BLaER1 (cell line): ENCODE data around the gene MARK2.

Experiments
- H3K27ac ChIP-seq: shearing (Covaris generic); formaldehyde crosslinking; 2 replicates; pipeline ENCODE4 v1.8.1; 2022
- H3K27me3 ChIP-seq: shearing (Covaris generic); formaldehyde crosslinking; 2 replicates; pipeline ENCODE4 v1.8.1; 2022
- H3K36me3 ChIP-seq: shearing (Covaris generic); formaldehyde crosslinking; 2 replicates; pipeline ENCODE4 v1.8.1; 2022
- H3K4me1 ChIP-seq: shearing (Covaris generic); formaldehyde crosslinking; 2 replicates; pipeline ENCODE4 v1.8.1; 2022
- H3K4me2 ChIP-seq: shearing (Covaris generic); formaldehyde crosslinking; 2 replicates; pipeline ENCODE4 v1.8.1; 2022
- H3K4me3 ChIP-seq: shearing (Covaris generic); formaldehyde crosslinking; 2 replicates; pipeline ENCODE4 v1.8.1; 2022
- H3K9ac ChIP-seq: shearing (Covaris generic); formaldehyde crosslinking; 2 replicates; pipeline ENCODE4 v1.8.1; 2022
- H3K9me3 ChIP-seq: shearing (Covaris generic); formaldehyde crosslinking; 2 replicates; pipeline ENCODE4 v1.8.1; 2022
- H4K20me1 ChIP-seq: shearing (Covaris generic); formaldehyde crosslinking; 2 replicates; pipeline ENCODE4 v1.8.1; 2022
- Cebpa-rat ChIP-seq: shearing (Covaris generic); IDR thresholded peaks from 2 replicates; pipeline ENCODE4 v1.8.1; 2022

Gene MARK2

DNA sequence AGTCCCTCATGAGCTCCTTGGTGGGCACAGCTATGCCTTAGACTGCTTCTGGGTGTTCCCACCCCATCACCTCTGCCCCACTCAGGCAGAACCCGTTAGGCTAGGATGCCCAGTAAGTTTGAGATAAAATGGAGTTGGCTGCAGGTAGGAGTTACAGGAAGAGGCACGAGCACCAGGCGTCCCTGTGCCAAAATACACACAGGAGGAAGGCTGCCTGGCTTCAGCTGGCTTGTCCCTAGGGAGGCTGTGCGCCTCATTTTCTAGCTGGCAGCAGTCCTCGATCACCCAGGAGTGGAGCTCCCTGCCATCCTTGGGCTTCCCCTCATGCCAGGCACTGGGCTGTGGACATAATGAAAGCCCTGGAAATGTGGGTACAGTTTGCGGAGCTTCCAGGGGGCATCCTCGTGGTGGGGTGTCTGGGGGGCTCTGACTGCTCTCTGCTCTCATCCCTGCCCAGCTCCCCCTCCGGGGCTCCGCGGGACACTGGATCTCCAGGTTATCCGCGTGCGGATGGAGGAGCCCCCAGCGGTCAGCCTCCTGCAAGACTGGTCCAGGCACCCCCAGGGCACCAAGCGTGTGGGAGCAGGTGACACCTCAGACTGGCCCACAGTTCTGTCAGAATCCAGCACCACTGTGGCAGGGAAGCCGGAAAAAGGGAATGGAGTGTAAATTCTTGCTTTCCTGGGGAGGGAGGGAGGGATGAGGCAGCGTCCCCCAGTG, 12.3 kb upstream of the MARK2 start:
- no peak overlapping the region for H3K4me3 ChIP-seq
- H3K27ac ChIP-seq: no peak overlapping the region
- H4K20me1 ChIP-seq: peaks cover 81% of the 10 kb centered on the region
- no peaks in the 10 kb centered on the region for H3K9me3 ChIP-seq
- peaks cover 13% of the 10 kb centered on the region for H3K4me1 ChIP-seq
- H3K36me3 ChIP-seq: peaks cover 80% of the 10 kb centered on the region
- TF ChIP-seq Cebpa-rat: no peak
- no peak overlapping the region for H3K4me2 ChIP-seq
- H3K27me3 ChIP-seq: no peaks in the 10 kb centered on the region
- no peak overlapping the region for H3K9ac ChIP-seq

DNA sequence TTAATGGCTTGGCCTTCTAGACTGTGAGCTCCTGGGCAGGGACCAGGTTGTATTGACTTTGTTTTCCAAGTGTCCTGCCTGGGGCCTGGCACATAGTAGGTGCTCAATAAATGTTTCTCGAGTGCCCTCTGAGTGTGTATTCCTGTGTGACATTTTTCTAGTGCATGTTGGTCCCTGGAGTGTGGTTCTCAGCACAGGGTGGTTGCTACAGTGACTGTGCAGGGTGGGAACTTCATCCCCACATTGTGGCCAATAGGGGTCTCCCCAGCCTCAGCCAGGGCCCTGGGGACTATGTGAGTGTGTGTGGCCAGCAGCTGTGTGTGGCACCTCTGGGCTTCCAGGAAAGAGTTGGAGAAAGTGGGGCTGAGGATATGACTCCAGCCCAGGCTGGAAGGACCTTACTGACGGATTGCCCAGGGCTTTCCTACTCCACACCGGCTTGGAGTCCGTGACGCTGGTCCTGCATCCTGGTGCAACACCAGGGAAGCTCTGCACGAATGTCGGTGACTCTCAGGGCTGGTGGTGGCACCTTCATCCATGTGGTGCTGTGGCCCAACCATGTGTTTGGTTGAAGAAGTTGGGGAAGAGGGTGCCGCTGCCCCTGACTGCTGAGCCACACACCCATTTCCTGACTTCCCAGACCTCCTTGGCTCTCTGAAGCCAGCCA, 9.0 kb upstream of the MARK2 start:
- Histone ChIP-seq H3K4me2 (no peak overlapping the region), H3K4me3 (no peak overlapping the region), H3K27me3 (no peaks in the 10 kb centered on the region), H3K36me3 (peaks cover 47% of the 10 kb centered on the region), H3K9ac (no peak overlapping the region), H3K9me3 (no peaks in the 10 kb centered on the region), H3K27ac (no peak overlapping the region), H3K4me1 (peaks cover 35% of the 10 kb centered on the region), H4K20me1 (peaks cover 48% of the 10 kb centered on the region)
- TF ChIP-seq Cebpa-rat: no peak

DNA sequence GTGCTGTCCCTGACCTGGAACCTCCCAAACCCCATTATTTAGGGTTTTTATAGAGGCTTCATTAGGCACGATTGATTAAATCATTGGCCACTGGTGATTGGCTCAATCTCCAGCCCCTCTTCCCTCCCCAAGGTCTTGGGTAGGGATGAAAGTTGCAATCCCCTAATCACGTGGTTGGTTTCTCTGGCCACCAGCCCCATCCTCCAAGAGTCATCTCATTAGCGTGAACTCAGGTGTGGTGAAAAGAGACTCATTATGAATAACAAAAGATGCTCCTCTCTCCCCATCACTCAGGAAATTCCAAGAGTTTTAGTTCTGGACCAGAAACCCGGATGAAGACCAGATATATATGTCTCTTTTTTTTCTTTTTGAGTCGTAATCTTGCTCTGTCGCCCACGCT, 7.6 kb upstream of the MARK2 start:
- Histone ChIP-seq H3K4me1 (peaks cover 42% of the 10 kb centered on the region), H3K4me3 (no peak overlapping the region), H3K27me3 (no peaks in the 10 kb centered on the region), H3K36me3 (peaks cover 33% of the 10 kb centered on the region), H4K20me1 (peaks cover 35% of the 10 kb centered on the region), H3K27ac (no peak overlapping the region), H3K4me2 (no peak overlapping the region), H3K9me3 (no peaks in the 10 kb centered on the region), H3K9ac (no peak overlapping the region)
- no peak for TF ChIP-seq Cebpa-rat

DNA sequence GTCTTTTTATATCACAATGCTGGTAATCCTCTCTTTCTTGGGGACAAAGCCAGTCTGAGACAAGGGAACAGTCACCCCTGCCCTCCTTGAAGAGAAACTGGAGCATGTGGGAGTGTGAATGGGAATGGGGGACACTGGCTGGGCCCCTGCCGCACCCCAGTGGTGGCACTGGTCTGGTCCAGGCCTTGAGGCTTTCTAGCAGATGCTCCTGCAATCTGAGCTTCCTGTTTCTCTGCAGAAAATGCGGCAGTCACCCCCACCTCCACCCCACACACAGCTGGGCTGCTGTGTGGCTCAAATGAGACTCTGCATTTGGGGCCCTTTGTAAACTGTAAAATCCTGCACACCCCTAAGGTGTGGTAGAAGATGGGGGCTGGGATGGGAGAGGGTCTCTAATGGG, 6.6 kb upstream of the MARK2 start:
- Histone ChIP-seq H3K4me2 (peak overlapping the region; percentile 54), H3K9me3 (no peaks in the 10 kb centered on the region), H4K20me1 (peaks cover 30% of the 10 kb centered on the region), H3K9ac (0 out of 2 replicates have a peak overlapping the region, but pooled peaks have one; percentile 19), H3K4me1 (peaks cover 43% of the 10 kb centered on the region), H3K27ac (no peak overlapping the region), H3K4me3 (no peak overlapping the region), H3K27me3 (no peaks in the 10 kb centered on the region), H3K36me3 (peaks cover 23% of the 10 kb centered on the region)
- no peak for TF ChIP-seq Cebpa-rat

DNA sequence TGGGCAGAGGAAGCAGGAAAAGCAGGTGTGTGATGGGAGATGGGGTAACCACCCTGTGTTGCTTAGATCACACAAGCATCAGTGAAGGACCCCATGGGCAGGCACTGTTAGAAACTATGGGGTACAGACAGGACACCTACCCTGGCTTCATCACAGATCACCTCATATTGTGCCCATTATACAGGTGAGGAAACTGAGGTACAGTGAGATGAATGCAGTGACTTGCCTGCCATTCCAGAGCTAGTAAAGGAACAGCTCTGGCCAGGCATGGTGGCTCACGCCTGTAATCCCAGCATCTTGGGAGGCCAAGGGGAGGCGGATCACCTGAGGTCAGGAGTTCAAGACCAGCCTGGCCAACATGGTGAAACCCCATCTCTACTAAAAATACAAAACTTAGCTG, 5.9 kb upstream of the MARK2 start:
- no peak for TF ChIP-seq Cebpa-rat
- Histone ChIP-seq H4K20me1 (peaks cover 24% of the 10 kb centered on the region), H3K4me2 (0 out of 2 replicates have a peak overlapping the region, but pooled peaks have one; percentile 54), H3K4me1 (peaks cover 51% of the 10 kb centered on the region), H3K27me3 (no peaks in the 10 kb centered on the region), H3K36me3 (peaks cover 16% of the 10 kb centered on the region), H3K9me3 (no peaks in the 10 kb centered on the region), H3K9ac (no peak overlapping the region), H3K27ac (no peak overlapping the region), H3K4me3 (no peak overlapping the region)

DNA sequence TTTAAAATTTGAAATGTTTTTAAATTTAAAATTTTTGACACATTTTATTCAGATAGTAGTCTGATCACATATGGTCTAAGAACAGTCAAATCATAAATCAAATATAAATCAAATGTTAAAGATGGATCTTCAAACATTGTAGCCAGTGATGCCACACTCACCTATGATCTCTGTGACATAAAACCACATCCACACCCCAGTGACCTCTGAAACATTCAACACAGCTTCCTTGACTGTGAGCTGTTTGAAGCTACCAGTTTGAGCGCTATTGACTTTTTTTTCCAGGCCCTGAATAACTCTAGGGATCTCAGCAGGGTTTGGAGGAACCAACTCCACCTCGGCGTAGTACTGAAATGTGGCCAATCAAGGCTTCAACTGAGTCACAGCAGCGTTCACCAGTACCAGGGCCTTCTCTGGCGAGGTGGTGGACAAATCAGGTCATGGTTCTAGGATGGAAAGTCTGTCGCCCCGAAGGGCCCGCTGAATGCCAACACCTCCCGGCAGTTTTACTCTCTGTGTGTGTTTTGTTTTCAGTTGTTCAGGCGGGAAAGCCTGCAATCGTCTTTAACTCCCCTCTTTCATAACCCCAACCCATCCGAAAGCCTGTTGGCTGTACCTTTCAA, 4.3 kb upstream of the MARK2 start:
- no peaks in the 10 kb centered on the region for H3K27me3 ChIP-seq
- H4K20me1 ChIP-seq: peaks cover 14% of the 10 kb centered on the region
- H3K4me3 ChIP-seq: no peak overlapping the region
- peak overlapping the region; percentile 3; the same call in 1 of the 2 replicates for H3K27ac ChIP-seq
- TF ChIP-seq Cebpa-rat: no peak
- H3K4me1 ChIP-seq: peaks cover 48% of the 10 kb centered on the region
- no peaks in the 10 kb centered on the region; the same call in 1 of the 2 replicates for H3K36me3 ChIP-seq
- H3K9me3 ChIP-seq: no peaks in the 10 kb centered on the region
- H3K9ac ChIP-seq: peak overlapping the region; percentile 26; the same call in 1 of the 2 replicates
- peak overlapping the region; percentile 75 for H3K4me2 ChIP-seq

DNA sequence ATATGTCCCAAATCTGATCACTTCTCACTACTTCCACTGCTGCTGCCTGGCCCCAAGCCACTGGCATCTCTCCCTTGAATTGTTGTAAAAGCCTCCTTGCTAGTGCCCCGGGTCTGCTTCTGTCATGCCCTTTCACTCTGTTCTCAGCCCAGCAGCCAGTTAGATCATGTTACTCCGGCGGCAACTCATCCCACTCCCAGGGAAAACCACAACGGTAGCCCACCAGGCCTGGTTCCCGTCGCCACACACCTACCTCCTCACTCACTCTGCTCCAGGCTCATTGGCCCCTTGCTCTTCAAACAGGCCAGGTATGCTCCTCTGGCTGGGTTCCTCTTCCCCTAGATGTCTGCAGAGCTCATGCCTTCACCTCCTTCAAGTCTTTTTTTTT, 3.8 kb upstream of the MARK2 start:
- peak overlapping the region; percentile 75 for H3K4me2 ChIP-seq
- no peaks in the 10 kb centered on the region for H3K36me3 ChIP-seq
- no peaks in the 10 kb centered on the region for H3K27me3 ChIP-seq
- H3K27ac ChIP-seq: peak overlapping the region; percentile 3; the same call in 1 of the 2 replicates
- no peaks in the 10 kb centered on the region for H3K9me3 ChIP-seq
- peaks cover 43% of the 10 kb centered on the region for H3K4me1 ChIP-seq
- peaks cover 14% of the 10 kb centered on the region for H4K20me1 ChIP-seq
- no peak for TF ChIP-seq Cebpa-rat
- peak overlapping the region; percentile 26; the same call in 1 of the 2 replicates for H3K9ac ChIP-seq
- no peak overlapping the region for H3K4me3 ChIP-seq

DNA sequence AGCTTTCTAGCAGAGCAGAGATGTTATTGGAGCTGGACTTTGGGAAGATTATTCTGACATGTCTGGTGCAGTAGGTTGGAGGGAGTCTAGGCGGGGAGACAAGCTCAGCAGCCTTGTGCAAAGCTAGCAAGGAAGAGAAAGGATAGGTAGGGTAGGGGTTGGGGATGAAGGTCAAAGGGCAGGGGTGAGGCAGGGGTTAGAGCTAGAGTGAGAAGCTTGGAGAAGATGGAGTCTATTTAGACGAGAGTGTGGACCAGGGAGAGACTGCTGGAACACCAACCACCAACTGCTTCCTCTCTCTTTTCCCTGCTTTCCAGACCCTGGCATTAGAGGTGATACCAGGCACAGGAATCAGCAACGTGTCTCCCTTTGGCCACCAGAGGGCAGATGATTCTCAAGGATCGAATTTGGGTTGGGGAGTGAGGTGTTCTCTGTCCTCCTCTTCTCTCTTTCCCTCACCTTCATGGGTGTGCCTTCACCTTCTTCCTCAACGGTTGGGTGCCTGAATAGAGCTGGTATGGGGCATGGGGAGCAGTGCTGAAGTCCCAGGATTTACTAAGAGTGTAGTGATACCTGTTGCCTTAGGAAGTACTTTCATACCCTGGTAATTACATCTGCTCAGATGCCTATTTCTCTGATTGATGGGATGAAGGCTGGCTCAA, 1.8 kb upstream of the MARK2 start:
- peaks cover 5% of the 10 kb centered on the region; the same call in 1 of the 2 replicates for H3K36me3 ChIP-seq
- no peaks in the 10 kb centered on the region for H3K9me3 ChIP-seq
- H3K4me2 ChIP-seq: peak overlapping the region; percentile 80; the same call in 1 of the 2 replicates
- H3K4me3 ChIP-seq: no peak overlapping the region
- TF ChIP-seq Cebpa-rat: no peak
- H4K20me1 ChIP-seq: peaks cover 31% of the 10 kb centered on the region
- no peaks in the 10 kb centered on the region for H3K27me3 ChIP-seq
- no peak overlapping the region for H3K27ac ChIP-seq
- H3K4me1 ChIP-seq: peaks cover 60% of the 10 kb centered on the region
- H3K9ac ChIP-seq: no peak overlapping the region

DNA sequence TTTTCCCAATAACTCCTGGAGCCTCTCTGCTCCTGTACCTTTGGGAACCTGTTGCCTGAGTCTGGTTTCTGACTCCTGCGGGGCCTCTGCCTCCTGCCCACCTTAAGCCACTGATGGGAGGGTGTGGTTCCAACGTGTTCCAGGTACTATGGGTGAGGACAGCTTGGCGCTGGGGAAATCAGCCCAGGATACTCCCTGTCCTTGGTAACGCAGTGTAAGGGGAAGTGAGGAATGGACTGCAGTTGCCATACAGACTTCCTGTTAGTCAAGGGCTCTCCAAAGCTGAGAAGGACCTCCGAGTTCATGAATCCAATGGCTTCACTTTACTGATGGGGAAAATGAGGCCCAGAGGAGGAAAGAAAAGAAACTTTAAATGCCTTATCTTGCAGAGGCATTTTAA, 1.2 kb upstream of the MARK2 start:
- Histone ChIP-seq H3K4me1 (peaks cover 60% of the 10 kb centered on the region), H3K9ac (peak overlapping the region; percentile 65; the same call in 1 of the 2 replicates), H3K4me3 (0 out of 2 replicates have a peak overlapping the region, but pooled peaks have one; percentile 97), H3K27me3 (no peaks in the 10 kb centered on the region), H3K4me2 (peak overlapping the region; percentile 80), H3K9me3 (no peaks in the 10 kb centered on the region), H3K27ac (peak overlapping the region; percentile 5; the same call in 1 of the 2 replicates), H3K36me3 (peaks cover 9% of the 10 kb centered on the region; the same call in 1 of the 2 replicates), H4K20me1 (peaks cover 37% of the 10 kb centered on the region)
- no peak for TF ChIP-seq Cebpa-rat
